NCI-H2227 (cell line): ENCODE measurements around the gene SETD7.
A peak's percentile ranks its signal among the peaks of the same experiment; 100 is the strongest.

ENCODE experiments used
- DNase-seq: peaks from one replicate; lab custom pipeline; 2025; ENCODE audit not compliant: unreplicated experiment; lab: John Stamatoyannopoulos, UW

The SETD7 gene

GRCh38 chr4:139552517-139553307 is 3.3 kb downstream of the SETD7 start:
- no peak for DNase-seq

DNA sequence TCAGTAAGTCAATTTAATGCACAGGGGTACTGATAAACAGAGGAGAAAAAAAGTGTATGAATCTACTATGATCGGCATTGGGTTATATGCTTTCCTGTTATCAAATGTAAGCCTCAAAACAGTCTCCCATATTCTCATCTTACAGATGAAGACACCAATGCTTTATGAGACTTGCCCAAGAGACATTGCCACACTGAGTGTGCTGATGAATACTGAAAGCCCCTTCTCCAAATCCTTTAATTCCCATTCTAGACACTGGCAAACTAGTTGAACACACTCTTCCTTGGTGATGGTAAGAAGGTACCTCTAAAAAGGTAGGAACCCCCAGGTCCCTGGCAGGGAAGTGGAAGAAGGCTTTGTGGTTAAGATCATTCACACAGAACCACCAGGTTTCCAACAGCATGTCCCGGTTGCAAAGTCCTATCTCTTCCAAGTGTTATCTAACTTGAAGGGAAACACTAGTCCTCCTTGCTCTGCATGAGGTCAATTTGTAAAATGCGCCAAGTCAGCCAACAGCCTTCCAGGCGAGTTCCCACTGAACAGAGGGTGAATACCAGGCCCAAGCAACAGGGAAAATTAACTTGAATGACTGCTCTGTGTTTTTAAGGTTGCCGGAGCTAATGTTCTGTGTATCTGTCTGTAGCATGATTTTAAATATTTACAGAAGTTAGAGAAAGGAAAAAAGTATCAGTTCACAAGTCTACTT is 5.1 kb downstream of the SETD7 start:
- no peak for DNase-seq

- no peak for DNase-seq
Measured at GRCh38 chr4:139547979-139548378, 8.0 kb downstream of the SETD7 start.

DNA sequence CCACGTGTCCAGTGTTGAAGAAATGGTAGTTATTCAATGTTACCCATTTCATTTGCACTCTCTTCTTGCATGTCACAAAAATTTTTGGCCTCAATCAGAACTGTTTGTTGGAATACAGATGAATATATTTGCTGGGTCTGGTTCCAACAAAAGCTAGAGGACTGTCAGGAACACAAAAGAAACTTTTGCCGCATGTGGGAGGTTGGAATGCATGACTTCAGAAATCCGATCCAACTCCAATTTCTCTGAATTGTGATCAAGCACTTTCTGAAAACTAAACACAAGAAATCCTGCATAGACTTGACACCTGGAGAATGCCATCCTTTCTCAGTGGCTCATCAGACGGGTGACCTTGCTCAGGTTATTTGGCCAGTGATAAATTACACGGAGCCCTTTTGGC is 15.4 kb downstream of the SETD7 start:
- no peak for DNase-seq

- no peak for DNase-seq
Measured at GRCh38 chr4:139540161-139540560, 15.9 kb downstream of the SETD7 start.

GRCh38 chr4:139537292-139537691 is 18.7 kb downstream of the SETD7 start:
- no peak for DNase-seq

DNA sequence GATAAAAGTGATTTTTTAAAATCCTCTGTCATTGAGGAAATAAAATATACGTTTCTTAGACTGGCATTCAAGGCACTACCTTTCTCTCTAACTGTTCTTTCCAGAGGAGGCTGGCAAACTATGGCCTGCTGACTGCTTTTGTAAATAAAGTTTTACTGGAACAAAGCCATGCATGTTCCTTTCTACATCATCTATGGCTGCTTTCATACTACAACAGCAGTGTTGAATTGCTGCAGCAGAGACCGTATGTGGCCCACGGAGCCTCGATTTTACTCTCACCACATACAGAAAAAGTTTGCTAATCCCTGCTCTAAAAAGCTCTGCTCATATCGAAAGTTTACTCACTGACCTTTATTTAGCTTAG is 20.2 kb downstream of the SETD7 start:
- no peak for DNase-seq

DNA sequence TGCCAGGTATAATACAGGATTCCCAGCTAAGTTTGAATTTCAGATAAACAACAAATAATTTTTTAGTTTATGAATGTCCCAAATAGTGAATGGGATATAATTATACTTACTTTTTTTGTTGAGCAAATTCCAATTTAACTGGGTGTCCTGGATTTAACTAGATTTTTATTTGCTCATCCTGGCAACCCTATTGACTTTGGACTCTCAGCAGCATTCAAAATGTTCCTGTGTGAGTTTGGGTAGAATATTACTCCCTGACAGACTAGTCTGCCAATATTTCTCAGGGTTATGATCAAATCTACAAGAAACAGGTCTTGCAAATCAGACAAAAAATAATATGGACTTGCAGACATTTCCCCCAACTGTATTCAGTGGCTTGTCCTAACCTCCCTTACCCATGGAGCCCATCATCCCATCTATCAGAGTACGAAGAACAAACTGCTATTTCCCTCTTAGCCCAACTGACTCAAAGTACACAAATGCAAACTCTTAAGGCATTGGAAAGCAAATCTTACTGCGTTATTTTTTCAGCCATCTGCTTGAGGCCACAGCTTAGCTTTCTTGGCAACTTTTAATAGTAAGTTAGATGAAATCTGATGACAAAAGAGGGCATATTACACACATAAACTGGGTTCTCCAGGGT is 20.7 kb downstream of the SETD7 start:
- DNase-seq, result no peak

DNA sequence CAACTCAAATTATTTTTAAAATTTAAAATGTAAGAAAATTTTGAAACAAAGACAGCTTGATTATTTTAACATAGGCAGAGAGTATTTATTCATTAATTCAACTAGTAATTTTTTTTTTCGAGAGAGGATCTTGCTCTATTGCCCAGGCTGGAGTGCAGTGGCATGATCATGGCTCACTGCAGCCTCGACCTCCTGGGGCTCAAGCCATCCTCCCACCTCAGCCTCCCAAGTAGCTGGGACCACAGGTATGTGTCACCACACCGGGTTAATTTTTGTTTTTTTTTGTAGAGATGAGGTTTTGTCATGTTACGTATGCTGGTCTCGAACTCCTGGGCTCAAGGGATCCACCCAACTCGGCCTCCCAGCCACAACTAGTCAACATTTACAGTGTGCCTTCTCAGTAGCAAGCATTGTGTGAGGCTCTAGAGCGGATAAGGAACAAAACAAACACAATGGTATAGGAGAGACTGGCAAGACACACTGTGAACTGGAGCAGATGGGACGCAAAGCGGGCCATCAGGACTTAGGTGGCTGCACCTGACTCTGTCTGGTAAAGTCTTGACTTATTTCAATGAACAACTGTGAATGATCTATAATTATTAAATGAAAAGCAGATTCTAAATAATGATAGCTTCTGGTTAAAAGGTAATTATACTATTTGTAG is 21.6 kb downstream of the SETD7 start:
- no peak for DNase-seq

GRCh38 chr4:139533511-139533910 is 22.5 kb downstream of the SETD7 start:
- DNase-seq, result no peak

DNA sequence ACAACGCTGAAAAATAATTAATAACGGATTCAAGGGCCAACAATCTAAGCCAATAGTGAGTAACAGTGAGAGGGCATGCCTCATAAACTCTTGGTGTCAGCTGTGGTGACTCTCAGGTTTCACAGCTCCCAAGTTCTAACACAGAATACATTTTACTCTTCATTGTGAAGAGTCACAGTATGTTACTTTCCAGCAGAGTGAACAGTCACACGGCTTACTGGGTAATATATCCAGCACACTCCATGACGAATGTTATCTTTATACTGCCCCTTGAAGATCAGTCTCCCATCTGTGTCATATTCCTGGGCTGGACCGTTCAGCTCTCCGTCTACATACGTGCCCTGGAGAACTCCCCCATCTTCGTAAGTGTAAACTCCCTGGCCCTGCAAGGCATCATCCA is 23.1 kb downstream of the SETD7 start:
- no peak for DNase-seq

GRCh38 chr4:139530833-139531427 is 25.1 kb downstream of the SETD7 start:
- peak; percentile 50 for DNase-seq

- no peak for DNase-seq
Measured at GRCh38 chr4:139528377-139529005, 27.5 kb downstream of the SETD7 start.

GRCh38 chr4:139526928-139527327 is 29.1 kb downstream of the SETD7 start:
- no peak for DNase-seq

GRCh38 chr4:139525414-139525813 is 30.6 kb downstream of the SETD7 start:
- no peak for DNase-seq

DNA sequence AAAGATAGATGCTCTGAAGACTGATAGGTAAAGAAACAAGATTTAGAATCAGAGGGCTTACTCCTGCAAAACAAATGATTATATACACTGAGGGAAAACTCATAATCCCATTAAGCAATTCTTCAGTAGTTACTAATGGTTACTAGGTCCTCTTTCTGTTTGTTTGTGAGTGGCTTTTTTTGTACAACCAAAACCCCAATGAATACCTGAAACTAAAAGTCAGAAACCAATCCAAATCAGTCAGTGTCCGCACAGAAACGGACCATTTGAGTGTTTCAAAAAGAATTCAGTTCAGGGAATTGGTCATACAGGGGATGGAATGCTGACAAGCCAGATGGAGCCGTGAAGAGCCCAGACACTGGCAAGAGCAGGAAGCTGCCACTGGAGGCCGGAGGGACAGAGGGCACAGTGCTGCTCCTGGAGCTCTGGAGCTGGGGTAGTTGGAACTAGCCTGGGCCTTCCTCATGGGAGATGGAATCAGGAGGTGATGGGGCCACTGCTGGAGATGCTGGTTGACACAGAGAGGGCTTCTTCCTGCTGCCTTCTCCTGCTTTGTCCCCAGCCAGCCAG is 31.9 kb downstream of the SETD7 start:
- DNase-seq, result no peak

DNA sequence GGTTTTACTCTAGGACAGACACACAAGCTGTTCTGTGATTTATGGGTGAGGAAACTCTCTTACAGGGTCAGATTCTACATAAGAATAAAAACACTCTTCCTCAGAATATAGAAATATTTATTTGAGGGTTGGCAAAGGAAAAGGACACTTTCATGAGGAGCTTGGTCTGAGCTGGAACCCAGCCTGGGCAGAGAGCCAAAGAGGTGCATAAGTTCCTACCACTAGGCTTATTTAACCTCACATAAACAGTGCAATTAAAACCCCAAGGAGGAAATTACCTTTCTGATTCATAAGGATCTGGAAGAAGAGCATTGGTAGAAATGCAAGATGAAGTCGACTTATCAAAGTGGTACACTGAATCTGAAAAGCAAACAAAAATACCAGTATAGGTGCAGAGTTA is 32.9 kb downstream of the SETD7 start:
- DNase-seq, result no peak

GRCh38 chr4:139522457-139522856 is 33.6 kb downstream of the SETD7 start:
- DNase-seq, result no peak

DNA sequence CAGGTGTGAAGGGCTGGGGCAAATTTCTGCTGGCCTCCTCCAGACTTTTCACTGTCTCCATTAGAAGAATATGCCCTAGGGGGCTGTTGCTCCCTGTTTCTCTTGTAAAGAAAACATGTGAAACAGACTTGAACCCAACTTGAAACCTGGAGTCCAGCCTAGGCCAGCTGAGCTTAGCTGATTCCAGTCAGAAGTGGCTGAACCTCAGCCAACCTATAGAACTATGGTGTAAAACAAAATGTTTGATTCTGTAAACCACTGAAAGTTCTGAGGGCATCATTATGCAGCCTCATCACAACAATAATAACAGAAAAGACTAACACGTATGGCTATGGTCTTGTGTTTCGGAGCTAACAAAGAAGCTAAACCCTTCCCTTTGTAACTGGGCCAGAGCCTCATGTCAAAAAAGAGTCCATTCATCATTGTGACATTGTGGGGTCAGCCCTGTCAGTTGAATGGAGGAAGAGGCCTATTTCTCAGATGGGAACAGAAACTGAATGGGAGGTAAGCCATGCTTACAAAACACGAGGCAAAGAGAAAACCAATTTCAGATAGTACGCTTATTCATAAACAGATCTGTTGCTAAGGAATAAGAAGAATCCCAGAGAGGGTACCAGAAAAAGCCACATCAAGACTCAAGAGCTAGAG is 34.1 kb downstream of the SETD7 start:
- no peak for DNase-seq

DNA sequence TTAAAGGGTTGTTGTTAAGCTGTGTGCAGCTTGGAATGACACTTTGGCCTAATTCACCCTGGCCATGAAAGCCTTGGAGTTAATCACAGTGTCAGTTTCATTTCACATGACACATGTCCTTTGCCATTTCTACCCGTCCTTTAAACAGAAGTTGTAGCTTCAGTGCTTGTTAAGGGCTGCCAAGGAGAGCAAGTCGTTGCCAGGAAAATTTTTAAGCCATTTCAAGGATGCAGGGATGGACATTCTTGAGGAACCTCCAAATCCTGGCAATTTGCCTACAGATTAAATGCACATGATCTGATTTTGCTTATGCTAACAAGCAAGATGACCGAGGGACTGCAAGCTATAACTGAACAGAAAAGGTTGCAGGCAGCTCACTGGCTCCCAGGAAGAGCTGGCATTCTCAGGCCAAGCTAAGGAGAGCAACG is 40.5 kb downstream of the SETD7 start:
- DNase-seq, result peak; percentile 3
